Myocyte (in vitro differentiated cells): ENCODE results near the gene TBC1D5. TPM values are rescaled to one million over a fixed set of nuclear protein-coding genes. Genes with fewer than 3 reads are reported as not detected.

Experiments
- DNase-seq: peaks from one replicate; pipeline ENCODE4 v3.0.0-alpha.2; 2012; ENCODE audit warnings: low read depth
- total RNA-seq: library from RNA; depleted of rRNA; stranded (reverse); fragments of >200 nt; gene quantifications from 2 replicates; pipeline ENCODE4 v1.2.3, GENCODE V29; 2014

The TBC1D5 gene
- total RNA-seq, 1 donor from 2014 or later: 73.0 TPM

DNA sequence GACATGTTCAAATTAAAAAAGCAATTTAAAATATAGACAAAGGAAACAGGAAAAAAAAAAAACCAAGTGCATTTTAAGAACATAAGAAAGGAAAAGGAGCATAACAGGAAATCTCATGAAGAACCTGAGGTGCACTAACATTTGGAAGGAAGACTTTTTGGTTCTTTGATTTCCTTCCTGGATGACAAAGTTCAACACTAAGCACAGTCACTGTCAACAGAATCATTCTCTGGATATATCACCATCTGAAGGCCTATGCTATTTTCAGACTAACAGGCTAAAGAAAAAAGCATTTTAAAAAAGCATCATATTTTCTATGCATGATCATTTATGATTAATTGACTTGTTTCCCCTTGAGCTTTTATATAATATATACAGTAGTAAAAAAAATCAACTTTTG is 508.0 kb downstream of the TBC1D5 start:
- no peak for DNase-seq

DNA sequence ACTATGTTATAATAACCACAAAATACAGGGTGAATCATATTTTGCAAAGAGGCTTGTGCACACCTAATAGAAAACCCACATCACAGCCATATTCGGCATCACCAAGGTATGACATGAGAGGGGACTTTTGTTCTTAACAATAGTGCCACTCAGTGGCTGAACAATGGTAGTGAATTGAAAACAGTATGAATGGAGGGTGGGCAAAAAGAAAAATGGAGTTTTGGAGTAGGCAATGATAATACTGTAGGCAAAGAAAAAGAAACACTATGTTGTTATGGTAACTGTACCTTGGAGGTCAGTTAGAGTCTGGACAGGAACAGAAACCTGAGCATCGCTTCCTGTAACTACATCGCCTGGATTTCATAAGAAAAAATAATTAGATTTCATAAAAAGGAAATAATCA is 509.0 kb downstream of the TBC1D5 start:
- DNase-seq: peak; percentile 46

GRCh38 chr3:17232442-17232841 is 510.0 kb downstream of the TBC1D5 start:
- no peak for DNase-seq

DNA sequence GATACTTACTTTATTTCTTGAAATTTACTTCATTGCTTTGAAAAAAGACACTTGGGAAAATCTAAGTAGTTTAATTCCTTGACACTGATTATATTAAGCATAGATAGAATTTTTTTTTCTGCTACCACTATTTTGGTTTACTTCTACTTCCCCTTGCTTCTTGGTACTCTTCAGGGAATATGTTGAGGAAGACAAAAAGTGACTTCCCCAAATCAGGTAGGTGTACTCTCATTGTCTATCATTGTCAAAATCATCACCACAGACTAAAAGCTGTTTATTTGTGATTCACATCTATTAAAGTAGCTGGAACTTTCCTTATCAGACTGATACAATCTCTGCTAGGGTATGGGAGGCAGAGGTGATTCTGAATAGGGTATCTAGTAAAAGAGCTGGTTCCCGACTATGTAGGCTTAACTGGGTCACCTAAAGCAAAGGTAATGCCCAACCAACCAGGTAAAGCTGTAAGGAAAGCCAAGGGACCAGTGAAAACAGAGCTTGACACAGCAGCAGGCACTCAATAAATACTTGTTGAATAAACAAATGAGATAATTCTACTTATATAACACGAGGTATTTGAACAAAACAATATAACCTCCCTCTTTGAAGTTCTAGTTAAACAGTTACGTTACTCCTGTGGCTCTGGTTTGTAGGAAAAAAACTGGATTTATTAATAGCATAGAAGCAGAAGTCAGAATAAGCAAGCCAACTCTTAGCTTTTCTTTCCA is 510.7 kb downstream of the TBC1D5 start:
- no peak for DNase-seq

DNA sequence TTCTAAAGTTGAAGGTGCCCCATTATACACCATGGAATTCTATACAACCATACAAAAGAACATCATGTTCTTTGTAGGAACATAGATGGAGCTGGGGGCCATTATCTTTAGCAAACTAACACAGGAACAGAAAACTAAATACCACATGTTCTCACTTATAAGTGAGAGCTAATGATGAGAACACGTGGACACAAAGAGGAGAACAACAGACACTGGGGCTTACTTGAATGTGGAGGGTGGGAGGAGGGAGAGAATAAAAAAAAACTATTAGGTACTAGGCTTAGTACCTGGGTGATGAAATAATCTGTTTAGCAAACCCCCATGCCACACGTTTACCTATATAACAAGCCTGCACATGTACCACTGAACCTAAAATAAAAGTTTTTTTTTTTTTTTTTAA is 515.0 kb downstream of the TBC1D5 start:
- no peak for DNase-seq

DNA sequence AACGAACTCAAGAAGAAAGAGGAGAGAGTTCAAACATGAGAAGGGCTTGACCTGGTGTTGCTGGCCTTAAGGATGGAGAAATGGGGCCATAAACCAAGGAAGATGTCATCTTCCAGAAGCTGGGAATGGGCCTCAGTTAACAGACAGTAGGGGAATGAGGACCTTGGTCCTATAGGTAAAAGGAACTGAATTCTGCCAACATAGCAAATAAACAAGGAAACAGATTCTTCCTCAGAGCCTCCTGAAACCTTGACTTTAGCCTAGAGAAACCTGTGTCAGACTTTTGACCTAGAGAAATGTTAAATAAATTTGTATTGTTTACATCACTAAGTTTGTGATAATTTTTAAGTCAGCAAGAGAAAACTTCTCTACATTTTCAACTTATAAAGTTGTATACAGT is 520.9 kb downstream of the TBC1D5 start:
- DNase-seq: no peak

- DNase-seq: no peak
Measured at GRCh38 chr3:17219593-17219992, 522.8 kb downstream of the TBC1D5 start.

DNA sequence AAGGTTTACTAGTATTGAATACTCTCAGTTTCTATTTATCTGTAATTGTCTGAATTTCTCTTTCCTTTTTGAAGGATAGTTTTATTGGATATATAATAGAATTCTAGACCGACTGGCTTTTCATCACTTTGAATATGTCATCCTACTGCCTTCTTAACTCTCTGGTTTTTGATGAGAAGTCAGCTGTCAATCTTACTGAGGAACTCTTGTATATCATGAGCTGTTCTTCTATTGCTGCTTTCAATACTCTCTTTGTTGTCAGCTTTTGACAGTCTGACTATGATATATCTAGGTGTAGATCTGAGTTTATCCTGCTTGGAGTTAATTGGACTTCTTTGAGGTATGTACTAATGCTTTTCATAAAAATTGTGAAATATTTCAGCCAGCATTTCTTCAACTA is 523.8 kb downstream of the TBC1D5 start:
- DNase-seq: no peak

GRCh38 chr3:17217588-17217987 is 524.8 kb downstream of the TBC1D5 start:
- DNase-seq: no peak

- no peak for DNase-seq
Measured at GRCh38 chr3:17213102-17213501, 529.3 kb downstream of the TBC1D5 start.

- no peak for DNase-seq
Measured at GRCh38 chr3:17207979-17208378, 534.5 kb downstream of the TBC1D5 start.

DNA sequence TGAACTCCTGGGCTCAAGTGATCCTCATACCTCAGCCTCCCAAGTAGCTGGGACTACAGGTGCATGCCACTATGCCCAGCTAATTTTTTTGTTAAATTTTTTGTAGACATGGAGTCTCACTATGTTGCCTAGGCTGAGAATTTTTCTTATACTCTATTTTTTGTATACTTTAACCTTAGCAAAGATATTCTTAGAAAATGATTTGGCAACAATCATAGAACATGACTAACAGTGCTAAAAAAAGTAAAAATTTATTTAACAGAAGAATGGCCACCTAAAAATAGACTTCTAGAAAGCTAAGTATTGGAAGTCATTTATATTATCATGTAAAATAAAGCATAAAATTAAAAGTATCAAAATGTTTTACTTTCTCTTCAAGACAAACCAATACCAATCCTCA is 535.4 kb downstream of the TBC1D5 start:
- peak; percentile 7 for DNase-seq

DNA sequence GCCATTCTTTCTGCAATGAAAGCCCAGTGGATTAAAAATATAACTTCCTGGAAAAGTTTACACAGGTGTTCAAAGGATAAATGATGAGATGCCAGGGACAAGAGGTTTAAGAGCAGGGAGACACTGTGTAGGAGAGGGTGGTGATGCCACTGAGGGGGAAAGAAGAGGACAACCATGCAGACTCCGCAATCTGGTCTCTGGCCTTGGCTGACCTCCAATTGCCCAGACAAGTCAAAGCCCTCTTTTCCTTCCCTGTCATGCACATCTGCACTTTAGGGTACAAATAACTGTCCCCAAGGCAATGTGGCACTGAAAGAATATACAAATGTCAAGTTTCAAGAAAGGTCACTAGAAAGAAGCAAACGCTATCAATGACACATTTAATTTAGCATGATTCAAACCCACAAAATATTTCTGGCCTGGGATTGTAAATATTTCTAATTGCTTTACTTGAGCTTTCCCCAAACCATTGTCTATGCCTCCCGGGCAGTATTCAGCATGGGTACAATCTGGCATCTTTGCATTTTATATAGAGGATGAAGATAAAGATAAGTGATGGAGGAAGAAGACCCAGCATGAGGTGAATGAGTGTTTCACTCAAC is 538.3 kb downstream of the TBC1D5 start:
- DNase-seq: no peak

DNA sequence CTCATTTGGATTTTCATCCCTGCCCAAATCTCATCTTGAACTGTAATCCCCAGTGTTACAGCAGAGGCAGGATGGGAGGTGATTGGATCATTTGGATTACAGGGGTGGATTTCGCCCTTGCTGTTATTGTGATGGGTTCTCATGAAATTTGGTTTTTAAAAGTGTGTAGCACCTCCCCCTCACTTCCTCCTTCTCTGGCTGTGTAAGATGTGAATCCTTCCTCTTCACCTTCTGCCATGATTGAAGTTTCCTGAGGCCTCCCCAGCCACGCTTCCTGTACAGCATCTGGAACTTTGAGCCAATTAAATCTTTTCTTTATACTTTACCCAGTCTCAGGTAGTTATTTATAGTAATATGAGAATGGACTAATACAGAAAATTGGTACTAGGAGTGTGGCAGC is 540.9 kb downstream of the TBC1D5 start:
- no peak for DNase-seq

DNA sequence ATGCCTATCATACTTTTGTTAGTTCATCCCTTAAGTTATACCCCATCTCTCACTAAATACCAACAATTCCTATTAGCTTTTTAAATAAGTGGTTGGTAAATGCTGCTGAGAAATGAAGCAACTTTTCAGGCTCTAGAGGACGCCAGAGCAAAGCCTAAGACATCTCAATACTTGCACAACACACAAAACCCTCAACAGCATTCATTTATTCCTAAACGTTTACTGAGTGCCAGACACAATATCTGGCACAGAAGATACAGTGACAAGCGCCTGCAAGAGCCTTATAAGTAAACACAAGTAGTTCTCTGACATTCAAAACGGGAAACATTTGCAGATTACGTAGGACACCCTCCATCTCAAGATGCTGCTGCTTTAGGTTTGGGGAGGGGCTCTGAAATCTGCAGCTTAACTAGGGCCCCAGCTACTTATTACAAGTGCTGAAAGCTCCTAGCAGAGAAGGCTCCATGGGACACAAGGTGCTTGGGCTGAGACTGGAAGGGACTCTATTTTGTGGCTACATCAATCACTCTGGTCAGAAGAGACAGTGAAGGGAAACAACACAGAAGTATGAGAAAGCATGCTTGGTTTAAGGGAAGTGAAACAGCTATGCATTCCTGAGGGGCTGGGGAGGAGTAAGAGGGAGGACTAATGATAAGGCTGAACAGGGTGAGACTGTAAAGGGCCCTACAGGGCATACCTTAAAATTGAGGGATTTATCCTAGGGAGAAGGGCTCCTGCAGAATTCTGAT is 546.4 kb downstream of the TBC1D5 start:
- DNase-seq: no peak

- no peak for DNase-seq
Measured at GRCh38 chr3:17195192-17195611, 547.2 kb downstream of the TBC1D5 start.

- no peak for DNase-seq
Measured at GRCh38 chr3:17194116-17194515, 548.3 kb downstream of the TBC1D5 start.

GRCh38 chr3:17192995-17193394 is 549.4 kb downstream of the TBC1D5 start:
- DNase-seq: no peak

DNA sequence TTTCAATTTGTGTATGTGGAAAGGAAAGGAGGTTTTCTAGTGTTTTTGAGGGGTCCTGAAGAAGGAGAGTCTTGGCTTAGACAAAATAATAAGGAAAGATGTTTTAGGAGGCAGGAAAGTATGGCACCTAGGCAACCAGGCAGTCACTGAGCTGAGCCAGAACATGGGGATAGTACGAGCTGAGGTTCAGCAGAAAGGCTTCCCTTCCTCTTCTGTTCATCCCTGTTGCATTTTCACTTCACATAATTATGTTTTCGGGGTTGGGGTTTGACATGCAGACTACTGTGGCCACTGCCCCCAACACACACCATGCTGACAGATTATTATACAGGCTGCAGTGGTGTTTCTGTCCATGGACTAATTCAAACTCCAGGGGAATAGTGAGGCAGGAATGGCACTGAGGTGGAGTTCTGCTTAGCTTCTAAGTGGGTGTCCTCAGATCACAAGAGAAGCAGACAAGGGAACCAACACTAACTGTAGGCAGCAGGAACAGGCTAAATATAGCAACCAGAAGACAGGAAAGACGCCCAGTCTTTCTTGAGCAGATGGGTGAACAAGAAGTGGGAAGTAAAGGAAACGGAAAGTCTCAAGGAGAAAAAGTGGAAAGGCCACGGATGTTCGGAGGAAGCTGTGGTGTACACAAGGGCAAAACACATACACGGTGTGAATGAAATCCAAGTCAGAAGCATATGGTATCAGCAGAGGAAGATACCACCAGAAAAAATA is 551.9 kb downstream of the TBC1D5 start:
- no peak for DNase-seq

- no peak for DNase-seq
Measured at GRCh38 chr3:17188378-17188777, 554.1 kb downstream of the TBC1D5 start.

DNA sequence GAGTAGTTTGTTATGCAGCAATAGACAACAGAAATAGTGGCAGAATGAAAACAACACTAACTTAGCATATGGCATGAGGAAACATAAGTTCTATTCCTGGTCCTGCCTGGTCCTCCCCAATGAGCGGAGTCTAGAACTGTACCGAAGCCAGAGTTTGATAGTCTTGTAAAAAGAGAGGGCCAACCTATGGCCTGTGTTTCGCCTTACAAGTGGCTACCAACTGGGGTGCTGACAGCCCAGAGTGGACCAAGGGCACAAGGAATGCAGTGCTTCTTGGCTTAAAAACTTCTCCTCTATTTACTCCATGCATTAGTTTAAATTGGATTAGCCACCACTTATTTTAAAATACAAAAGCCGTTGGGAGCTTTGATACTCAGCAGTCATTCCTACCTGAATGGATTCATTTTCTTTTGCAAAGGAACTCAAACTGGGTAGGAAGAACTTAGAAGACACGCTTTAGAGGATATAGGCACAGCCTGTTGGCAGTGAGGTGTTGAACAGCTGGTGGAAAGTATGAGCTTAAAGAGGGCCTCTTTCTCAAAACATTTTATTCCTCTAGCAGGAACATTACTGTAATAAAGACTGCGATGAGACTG is 554.7 kb downstream of the TBC1D5 start:
- DNase-seq: no peak
